Small intestine (tissue), 7 donors: ENCODE data around the gene SCNN1B. TPM values are rescaled to one million over a fixed set of nuclear protein-coding genes. Genes with fewer than 3 reads are reported as not detected.

ENCODE experiments used
- DNase-seq, 2 donors: peaks; one replicate each; pipeline versions ENCODE4 v3.0.0 to v3.0.0-alpha.2; 2013
- FAIRE-seq: peaks from 2 replicates; lab custom pipeline; 2012; peaks lifted over from hg19 to GRCh38; lab: Jason Lieb, UNC
- H3K27ac ChIP-seq, 3 donors: one replicate each; pipeline ENCODE4 v1.5.1; 2013; ENCODE audit warnings: low read length in 2 of 3, mild to moderate bottlenecking in 2 of 3, control low read depth in 1 of 3, inconsistent platforms in 1 of 3, low read depth in 1 of 3, moderate library complexity in 1 of 3
- H3K27me3 ChIP-seq, 3 donors: one replicate each; pipeline ENCODE4 v1.6.1; 2013; ENCODE audit warnings: low read length in 3 of 3, inconsistent platforms in 1 of 3; ENCODE audit not compliant: control insufficient read depth in 3 of 3, insufficient read depth in 3 of 3
- H3K36me3 ChIP-seq, 3 donors: one replicate each; pipeline ENCODE4 v1.6.1; 2013; ENCODE audit warnings: low read length in 3 of 3, inconsistent platforms in 1 of 3, low read depth in 1 of 3, mild to moderate bottlenecking in 1 of 3, moderate library complexity in 1 of 3; ENCODE audit not compliant: control insufficient read depth in 3 of 3, insufficient read depth in 2 of 3
- H3K4me1 ChIP-seq, 3 donors: one replicate each; pipeline ENCODE4 v1.6.1; 2013; ENCODE audit warnings: low read length in 2 of 3, inconsistent platforms in 1 of 3, low read depth in 1 of 3, mild to moderate bottlenecking in 1 of 3, moderate library complexity in 1 of 3; ENCODE audit not compliant: control insufficient read depth in 3 of 3, insufficient read depth in 2 of 3
- H3K4me3 ChIP-seq, 3 donors: one replicate each; pipeline ENCODE4 v1.5.1; 2013; ENCODE audit warnings: low read length in 3 of 3, control low read depth in 1 of 3, inconsistent platforms in 1 of 3, low read depth in 1 of 3, mild to moderate bottlenecking in 1 of 3, moderate library complexity in 1 of 3
- H3K9me3 ChIP-seq, 2 donors: one replicate each; pipeline ENCODE4 v1.6.1; 2013; ENCODE audit warnings: low read depth in 1 of 2, low read length in 1 of 2; ENCODE audit not compliant: control insufficient read depth in 2 of 2, insufficient read depth in 1 of 2
- WGBS, 3 donors: extraction: QIAGEN DNeasy Blood & Tissue Kit; methylation state at CpG; one replicate each; pipeline ENCODE4 v1.1.7; 2013; 5-methylcytosine and 5-hydroxymethylcytosine counted together
- polyA plus RNA-seq, 4 donors: library from polyadenylated mRNA; stranded (reverse) in 3 of 4; unstranded in 1 of 4; fragments of 200-250 nt in 3 of 4; fragments of 120-200 nt in 1 of 4; gene quantifications; one replicate each; pipeline versions ENCODE4 v1.2.1 to v1.2.3, GENCODE V29; 2013
- donor health status: healthy with polysubstance abuse.
- donor health status: control.
- donor health status: control.
- donor health status: Bipolar disorder and iron deficiency.
- donor health status: healthy.

SCNN1B gene
- polyA plus RNA-seq, 4 donors: 2.2 to 5.1 TPM; not detected in 2

- FAIRE-seq (no peak), DNase-seq (no peak)
- Histone ChIP-seq H3K27ac (no peak overlapping the region), H3K9me3 (no peaks in the 10 kb centered on the region), H3K4me3 (no peak overlapping the region), H3K27me3 (no peaks in the 10 kb centered on the region), H3K36me3 (no peaks in the 10 kb centered on the region), H3K4me1 (no peaks in the 10 kb centered on the region)
- 76 to 92% (median 79%) methylated on average over 7 to 9 of the region's 9 CpGs for WGBS, 3 donors
Measured at GRCh38 chr16:23371368-23371767, 69.3 kb downstream of the SCNN1B start.

DNA sequence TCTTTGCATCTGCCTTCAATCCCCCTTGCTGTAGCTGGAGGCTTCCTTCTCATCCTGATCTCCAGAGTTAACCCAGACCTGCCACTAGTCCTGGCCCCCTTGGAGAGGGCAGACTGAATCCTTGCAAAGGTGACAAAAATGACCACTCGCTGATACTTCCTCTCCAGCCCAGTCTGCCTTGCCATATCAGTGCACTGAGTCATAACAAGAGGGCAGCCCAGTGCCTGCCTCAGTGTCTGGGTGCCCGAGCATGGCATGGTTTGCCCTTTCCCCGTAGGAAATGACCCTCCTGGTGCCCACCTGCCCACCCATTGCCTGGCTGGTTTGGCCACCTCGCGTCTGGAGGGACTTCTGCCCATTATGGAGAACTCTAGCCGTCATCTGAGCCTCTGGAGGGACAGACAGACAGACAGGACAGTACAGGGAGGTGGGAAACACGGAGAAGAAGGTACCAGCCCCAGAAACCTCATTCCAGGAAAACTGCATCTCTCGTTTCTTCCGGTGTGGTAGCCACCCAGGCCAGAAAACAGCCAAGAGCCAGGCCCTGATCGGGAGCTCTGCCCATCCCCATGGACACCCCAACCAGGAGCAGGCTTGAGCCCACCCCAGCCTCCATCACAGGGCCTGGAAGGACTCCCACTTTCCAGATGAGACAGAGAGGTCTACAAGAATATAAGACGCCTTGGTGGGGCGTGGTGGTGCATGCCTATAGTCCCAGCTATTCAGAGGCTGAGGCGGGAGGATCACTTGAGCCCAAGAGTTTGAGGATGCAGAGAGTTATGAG lies 71.5 kb downstream of the SCNN1B start:
- Histone ChIP-seq H3K4me3 (no peak overlapping the region), H3K36me3 (no peaks in the 10 kb centered on the region), H3K9me3 (no peaks in the 10 kb centered on the region), H3K27me3 (no peaks in the 10 kb centered on the region), H3K4me1 (no peaks in the 10 kb centered on the region), H3K27ac (no peak overlapping the region)
- DNase-seq: no peak
- 72 to 79% (median 77%) methylated on average over 13 of the region's 13 CpGs for WGBS, 3 donors
- FAIRE-seq: no peak

GRCh38 chr16:23374721-23375510 lies 72.8 kb downstream of the SCNN1B start:
- Histone ChIP-seq H3K36me3 (no peaks in the 10 kb centered on the region), H3K4me3 (no peak overlapping the region), H3K4me1 (no peaks in the 10 kb centered on the region), H3K27me3 (no peaks in the 10 kb centered on the region), H3K9me3 (no peaks in the 10 kb centered on the region), H3K27ac (no peak overlapping the region)
- DNase-seq (peak in 1 of 2 donors; percentile 7), FAIRE-seq (no peak)
- WGBS, 3 donors: 47 to 73% (median 58%) methylated on average over 17 of the region's 17 CpGs

DNA sequence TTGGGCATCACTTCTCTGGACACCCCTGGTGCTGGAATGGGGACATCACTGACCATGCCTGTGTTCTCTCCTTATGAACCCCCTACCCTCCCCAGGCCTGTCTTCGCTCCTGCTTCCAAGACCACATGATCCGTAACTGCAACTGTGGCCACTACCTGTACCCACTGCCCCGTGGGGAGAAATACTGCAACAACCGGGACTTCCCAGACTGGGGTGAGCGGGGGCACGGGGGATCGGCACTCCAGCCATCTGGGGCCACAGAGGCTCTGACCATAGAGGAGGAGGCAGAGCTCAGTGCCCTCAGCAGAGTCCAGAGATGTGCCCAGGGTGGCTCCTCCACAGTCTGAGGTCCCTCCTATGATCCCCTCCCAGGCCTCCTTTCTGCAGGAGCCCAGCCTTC lies 73.5 kb downstream of the SCNN1B start:
- 70 to 87% (median 75%) methylated on average over 4 to 7 of the region's 7 CpGs for WGBS, 3 donors
- no peak for DNase-seq
- no peak for FAIRE-seq
- H3K4me1 ChIP-seq: no peaks in the 10 kb centered on the region
- H3K9me3 ChIP-seq: no peaks in the 10 kb centered on the region
- no peaks in the 10 kb centered on the region for H3K36me3 ChIP-seq
- H3K27me3 ChIP-seq: no peaks in the 10 kb centered on the region
- no peak overlapping the region for H3K4me3 ChIP-seq
- H3K27ac ChIP-seq: no peak overlapping the region

DNA sequence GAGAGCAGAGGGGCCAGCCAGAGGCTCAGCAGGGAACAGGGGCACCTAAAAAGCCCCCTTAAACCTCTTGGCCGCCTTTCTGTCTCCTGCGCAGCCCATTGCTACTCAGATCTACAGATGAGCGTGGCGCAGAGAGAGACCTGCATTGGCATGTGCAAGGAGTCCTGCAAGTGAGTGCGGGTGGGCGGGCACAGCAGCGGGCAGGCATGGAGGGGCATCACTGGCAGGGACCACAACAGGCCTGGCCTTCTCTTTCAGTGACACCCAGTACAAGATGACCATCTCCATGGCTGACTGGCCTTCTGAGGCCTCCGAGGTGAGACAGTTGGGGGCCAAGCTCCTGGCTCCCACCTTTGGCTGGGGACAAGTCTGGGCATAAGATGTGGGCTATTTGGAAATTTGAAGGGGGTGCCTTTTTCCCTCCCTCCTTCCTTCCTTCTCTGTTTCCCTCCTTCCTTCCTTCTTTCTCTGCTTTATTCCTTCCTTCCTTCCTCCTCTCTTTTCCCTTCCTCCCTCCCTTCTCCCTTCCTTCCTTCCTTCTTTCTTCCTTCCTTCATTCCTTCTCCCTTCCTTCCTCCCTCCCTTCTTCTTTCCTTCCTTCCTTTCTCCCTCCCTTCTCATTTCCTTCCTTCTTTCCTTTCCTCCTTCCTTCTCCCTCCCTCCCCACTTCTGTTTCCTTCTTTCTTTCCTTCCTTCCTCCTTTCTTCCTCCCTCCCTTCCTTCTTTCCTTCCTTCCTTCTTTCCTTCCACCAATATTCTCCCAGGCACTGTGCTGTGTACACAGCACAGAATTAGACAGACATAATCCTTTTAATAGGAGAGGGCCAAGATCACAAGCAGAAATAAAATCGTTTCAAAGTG lies 75.2 kb downstream of the SCNN1B start:
- no peak for DNase-seq
- Histone ChIP-seq H3K36me3 (no peaks in the 10 kb centered on the region), H3K4me1 (no peaks in the 10 kb centered on the region), H3K9me3 (no peaks in the 10 kb centered on the region), H3K4me3 (no peak overlapping the region), H3K27me3 (no peaks in the 10 kb centered on the region), H3K27ac (no peak overlapping the region)
- 86 to 89% (median 88%) methylated on average over 9 of the region's 9 CpGs for WGBS, 3 donors
- no peak for FAIRE-seq

DNA sequence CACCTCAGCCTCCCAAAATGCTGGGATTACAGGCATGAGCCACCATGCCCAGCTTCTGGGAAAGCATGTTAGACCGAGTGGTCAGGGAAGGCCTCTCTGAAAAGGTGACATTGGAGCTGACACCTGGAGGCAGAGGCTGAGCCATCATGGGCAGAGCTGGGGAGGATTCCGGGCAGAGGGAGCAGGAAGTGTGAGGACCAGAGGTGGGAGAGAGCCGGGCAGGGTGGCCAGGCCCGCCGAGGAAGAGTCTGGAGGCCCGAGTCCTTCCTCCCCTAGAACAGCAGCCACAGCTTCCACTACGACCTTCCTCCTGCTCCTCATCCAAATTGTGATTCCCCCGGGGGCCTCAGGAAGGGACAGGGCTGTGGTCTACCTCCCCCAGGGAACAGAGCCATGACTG lies 76.2 kb downstream of the SCNN1B start:
- no peak overlapping the region for H3K27ac ChIP-seq
- no peaks in the 10 kb centered on the region for H3K36me3 ChIP-seq
- 62 to 76% (median 71%) methylated on average over 8 of the region's 8 CpGs for whole genome bisulfite sequencing, 3 donors
- H3K27me3 ChIP-seq: no peaks in the 10 kb centered on the region
- H3K4me3 ChIP-seq: no peak overlapping the region
- no peaks in the 10 kb centered on the region for H3K4me1 ChIP-seq
- no peak for FAIRE-seq
- H3K9me3 ChIP-seq: no peaks in the 10 kb centered on the region
- DNase-seq: no peak

DNA sequence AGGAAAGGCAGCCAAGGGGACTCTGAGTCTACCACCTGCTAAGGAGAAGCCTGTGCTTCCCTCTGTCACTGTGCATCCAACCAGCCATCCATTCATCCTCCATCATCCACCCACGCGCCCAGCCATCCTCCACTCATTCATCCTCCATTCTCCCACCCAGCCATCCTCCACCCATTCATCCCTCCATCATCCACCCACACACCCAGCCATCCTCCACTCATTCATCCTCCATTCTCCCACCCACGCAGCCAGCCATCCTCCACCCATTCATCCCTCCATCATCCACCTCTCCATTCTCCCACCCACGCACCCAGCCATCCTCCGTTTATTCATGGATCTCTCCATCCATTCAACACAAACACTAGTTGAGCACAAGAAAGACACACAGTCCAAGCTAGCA lies 76.8 kb downstream of the SCNN1B start:
- DNase-seq: no peak
- Histone ChIP-seq H3K27ac (no peak overlapping the region), H3K36me3 (no peaks in the 10 kb centered on the region), H3K4me3 (no peak overlapping the region), H3K27me3 (no peaks in the 10 kb centered on the region), H3K9me3 (no peaks in the 10 kb centered on the region), H3K4me1 (no peaks in the 10 kb centered on the region)
- WGBS, 3 donors: 89 to 93% (median 92%) methylated on average over 5 of the region's 5 CpGs
- FAIRE-seq: no peak

DNA sequence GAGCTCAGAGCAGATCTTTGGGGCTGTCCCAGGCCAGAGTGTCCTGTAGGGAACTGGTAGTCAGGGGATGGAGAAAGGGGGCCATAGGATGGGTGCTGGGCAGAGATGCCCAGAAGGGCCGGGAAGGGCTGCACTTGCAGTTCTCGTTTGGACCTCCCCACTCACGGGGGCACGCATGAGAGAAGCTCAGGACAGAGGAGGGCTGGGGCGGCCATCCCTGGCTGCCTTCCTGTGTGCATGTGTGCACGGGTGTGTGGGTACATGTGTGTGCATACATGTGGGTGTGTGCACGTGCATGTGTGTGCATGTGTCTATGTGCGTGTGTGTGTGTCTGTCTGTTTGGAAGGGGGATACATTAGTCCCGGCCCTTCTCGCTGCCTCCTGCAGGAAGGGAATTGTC lies 77.6 kb downstream of the SCNN1B start:
- no peaks in the 10 kb centered on the region for H3K27me3 ChIP-seq
- no peak overlapping the region for H3K27ac ChIP-seq
- no peak for DNase-seq
- no peak for FAIRE-seq
- H3K9me3 ChIP-seq: no peaks in the 10 kb centered on the region
- H3K4me3 ChIP-seq: no peak overlapping the region
- no peaks in the 10 kb centered on the region for H3K36me3 ChIP-seq
- WGBS, 3 donors: 76 to 80% (median 79%) methylated on average over 10 of the region's 10 CpGs
- H3K4me1 ChIP-seq: no peaks in the 10 kb centered on the region
